A673 (cell line): ENCODE results near the gene USH1C.

Experiments
- CTCF ChIP-seq: fragments of 300-800, 200-600 bp; sonication (generic); conservative IDR thresholded peaks from 2 replicates; pipeline ENCODE4 v1.5.1; 2017; ENCODE audit warnings: low read depth, mild to moderate bottlenecking, antibody characterized with exemption, low read length, moderate library complexity, mixed read lengths
- EZH2 ChIP-seq: fragments of 200-600 bp; sonication (generic); IDR thresholded peaks from 2 replicates; pipeline ENCODE4 v1.6.1; 2017; ENCODE audit warnings: borderline replicate concordance, low read depth, mild to moderate bottlenecking, mixed read lengths, antibody characterized with exemption, low read length; ENCODE audit not compliant: poor library complexity, severe bottlenecking

- TF ChIP-seq CTCF (no peak), EZH2 (no peak)
Measured at GRCh38 chr11:17468122-17468521, 76.1 kb downstream of the USH1C start.
